ENCODE measurements around the gene POU3F1. TPM values are rescaled to one million over a fixed set of nuclear protein-coding genes. Genes with fewer than 3 reads are reported as not detected.

The POU3F1 gene
- total and polyA plus RNA-seq, 2 of the 4 experiments (the other 2 are of a cell fraction) = not detected

DNA sequence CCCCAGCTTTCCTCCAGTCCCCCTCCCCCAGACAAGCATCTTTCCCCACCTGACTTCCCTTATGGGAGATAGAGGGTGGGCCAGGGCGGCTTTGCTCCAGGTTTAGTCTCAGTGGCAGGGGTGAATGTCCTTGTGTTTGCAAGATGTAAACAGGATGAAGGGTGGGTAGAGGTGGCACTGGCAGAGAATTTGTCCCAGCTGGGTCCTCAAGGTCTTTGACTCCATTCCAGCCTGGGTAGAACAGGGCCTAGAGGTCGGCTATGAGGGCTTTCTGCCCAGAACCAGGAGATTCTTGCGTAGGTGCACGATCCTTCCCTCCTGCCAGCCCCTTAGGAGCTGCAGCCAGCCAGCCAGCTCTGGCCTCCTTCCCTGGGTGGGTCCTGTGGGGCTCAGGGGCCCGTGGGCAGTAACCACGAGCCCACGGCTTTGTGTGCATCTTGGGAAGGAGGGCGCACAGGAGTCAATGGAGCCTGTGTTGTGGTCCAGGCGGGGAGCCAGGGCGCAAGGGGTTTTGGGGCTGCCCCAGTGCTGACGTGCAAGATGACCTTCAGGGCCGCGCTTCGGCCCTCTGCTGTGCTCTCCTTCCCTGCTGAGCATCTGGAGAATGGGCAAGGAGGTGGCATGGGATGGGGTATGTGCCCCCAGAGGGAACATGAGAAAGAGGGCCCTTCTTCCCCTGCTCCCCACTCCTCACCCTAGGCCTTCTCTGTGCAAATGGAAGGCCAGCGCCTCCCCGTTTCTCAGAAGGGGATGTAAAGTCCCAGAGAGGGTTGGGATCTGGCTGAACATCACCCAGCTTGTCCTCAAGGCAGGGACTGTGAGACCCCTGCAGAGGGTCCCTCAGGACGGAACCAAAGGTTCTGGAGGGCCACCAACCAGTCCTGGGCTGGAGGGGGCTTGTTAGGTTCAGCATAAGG lies 15.7 kb downstream of the POU3F1 start:
- no peak overlapping the region for H3K9ac ChIP-seq (ENCODE audit: low read depth, low read length)
- CTCF ChIA-PET = interaction anchor here (0.9 to 1.9 kb wide), 2 partner anchors 41 to 804 kb away, joined by 4 to 5 read pairs; no protein-coding TSS in a partner anchor

More for the DNA sequence above, 15.7 kb downstream of the POU3F1 start:
- H3K9me1 ChIP-seq (ENCODE audit: insufficient read depth, low read length) = no peaks in the 10 kb centered on the region
- peak overlapping the region; percentile 89 for H2AFZ ChIP-seq (replicated peaks; ENCODE audit: low read length, poor library complexity)
- H3K27ac ChIP-seq (ENCODE audit: insufficient read depth, low read length) = no peak overlapping the region
- no peak overlapping the region for H3K4me3 ChIP-seq (ENCODE audit: insufficient read depth, low read depth, low read length)
- TF ChIP-seq MXI1 (IDR thresholded peaks at IDR 0.05; ENCODE audit: borderline replicate concordance, low read depth, low read length) = no peak
- peak; percentile 1; the same call in 1 of the 2 replicates for TF ChIP-seq MAZ (IDR thresholded peaks at IDR 0.05; ENCODE audit: borderline replicate concordance, low read depth, low read length)
- POLR2A ChIA-PET (ENCODE audit: unreplicated experiment) = interaction anchor here (0.6 kb wide), 1 partner anchor 789 kb away, joined by 5 read pairs; no protein-coding TSS in a partner anchor
- no peak overlapping the region for H3K23ac ChIP-seq (ENCODE audit: low read depth, low read length)
- H2BK20ac ChIP-seq (ENCODE audit: low read depth, low read length) = 0 out of 2 replicates have a peak overlapping the region, but pooled peaks have one; percentile 9
- DNase-seq = no peak
- H2BK120ac ChIP-seq (ENCODE audit: low read depth, low read length) = no peak overlapping the region
- H3K4me1 ChIP-seq (ENCODE audit: control insufficient read depth, insufficient read depth, low read length) = peaks cover 18% of the 10 kb centered on the region; the same call in 1 of the 2 replicates
- peaks cover 4% of the 10 kb centered on the region for H3K36me3 ChIP-seq (ENCODE audit: control insufficient read depth, insufficient read depth, low read length)
- WGBS, 2 experiments (ENCODE audit: extremely low coverage in 2 of 2, insufficient read length in 1 of 2) = 69% methylated on average over 7 of the region's 17 CpGs; no CpG with 5 or more reads in 1 of the 2 experiments
- no peak overlapping the region for H2AK5ac ChIP-seq (ENCODE audit: low read depth, low read length)
- no peak overlapping the region; the same call in 1 of the 2 replicates for H3K4ac ChIP-seq (ENCODE audit: low read depth, low read length)
- dilution Hi-C loops (cut with HindIII; ENCODE audit: low sequenced_read_pairs, unreplicated experiment) (no loop called here), in situ Hi-C loops (cut with MboI; ENCODE audit: low sequenced_read_pairs) (no loop called here), intact Hi-C loops (cut with micrococcal nuclease) (loop anchor here (10.0 kb wide), 1 partner anchor 444 kb away; no protein-coding TSS in a partner anchor)
- no peak overlapping the region for H3K18ac ChIP-seq (ENCODE audit: low read depth, low read length)
- ATAC-seq (ENCODE audit: low read depth) = no peak
- H2BK5ac ChIP-seq (ENCODE audit: low read depth, low read length, poor library complexity, severe bottlenecking) = no peak overlapping the region
- peaks cover 2% of the 10 kb centered on the region; the same call in 1 of the 2 replicates for H3K27me3 ChIP-seq (ENCODE audit: control insufficient read depth, insufficient read depth, low read length)
- H3K9me3 ChIP-seq (ENCODE audit: control insufficient read depth, insufficient read depth, low read length) = no peaks in the 10 kb centered on the region
- H4K5ac ChIP-seq (ENCODE audit: low read depth, low read length) = no peak overlapping the region
- H4K20me1 ChIP-seq (ENCODE audit: insufficient read depth, low read length) = no peaks in the 10 kb centered on the region
- H3K14ac ChIP-seq (replicated peaks; ENCODE audit: low read depth, low read length) = no peak overlapping the region
- no TSS peak for BruUV-seq (replicated peaks)
- H2BK15ac ChIP-seq (ENCODE audit: low read depth, low read length) = no peak overlapping the region
- H3K4me2 ChIP-seq (ENCODE audit: low read depth, low read length) = no peak overlapping the region; the same call in 1 of the 2 replicates
- H4K91ac ChIP-seq (ENCODE audit: insufficient read depth, low read depth, low read length) = no peak overlapping the region
- no peak overlapping the region for H3K56ac ChIP-seq (ENCODE audit: extremely low read depth, insufficient read depth, low read length)
- H3K79me1 ChIP-seq (ENCODE audit: low read depth in 1 of 2, low read length in 2 of 2) = no peaks in the 10 kb centered on the region
- H2AK9ac ChIP-seq (replicated peaks; ENCODE audit: low read depth, low read length, poor library complexity) = peak overlapping the region; percentile 48
- 0 out of 4 replicates have a peak overlapping the region, but pooled peaks of 1 of the 2 experiments have one; percentile 11 for H4K8ac ChIP-seq (ENCODE audit: low read depth in 2 of 2, low read length in 2 of 2)
